Measurements from ENCODE around the gene ACBD6. TPM values are rescaled to one million over a fixed set of nuclear protein-coding genes. Genes with fewer than 3 reads are reported as not detected.

The ACBD6 gene
- total and polyA plus RNA-seq, 2 experiments from 2014 or later = 27.3 to 44.2 TPM

GRCh38 chr1:180369061-180369460 lies 133.3 kb downstream of the ACBD6 start:
- 94 to 96% methylated on average over 6 of the region's 6 CpGs for WGBS, 2 experiments (ENCODE audit: low coverage in 1 of 2, low lambda C conversion rate in 2 of 2, missing lambda C conversion rate in 2 of 2)
- Histone ChIP-seq H3K4me1 (ENCODE audit: insufficient read depth) (0 out of 2 replicates have a peak, but pooled peaks cover 8% of the 10 kb centered on the region), H3K9me3 (ENCODE audit: low read depth) (no peaks in the 10 kb centered on the region), H3K79me2 (ENCODE audit: insufficient read depth) (peaks cover 19% of the 10 kb centered on the region), H3F3A (ENCODE audit: insufficient read depth) (no peaks in the 10 kb centered on the region), H2AFZ (no peak overlapping the region), H3K9ac (no peak overlapping the region), H3K9me2 (ENCODE audit: insufficient read depth) (no peaks in the 10 kb centered on the region; the same call in 1 of the 2 replicates), H3K36me3 (ENCODE audit: low read depth) (no peaks in the 10 kb centered on the region), H3K4me3 (no peak overlapping the region), H3K4me2 (ENCODE audit: unreplicated experiment) (no peak overlapping the region), H3K27me3 (replicated peaks; ENCODE audit: insufficient read depth) (no peaks in the 10 kb centered on the region), H4K20me1 (ENCODE audit: insufficient read depth) (no peaks in the 10 kb centered on the region; the same call in 1 of the 2 replicates), H3K27ac (no peak overlapping the region)
- no peak for DNase-seq
- TF ChIP-seq EZH2phosphoT487 (IDR thresholded peaks at IDR 0.05; ENCODE audit: insufficient read depth, low read depth) (no peak), EZH2 (IDR thresholded peaks at IDR 0.05; ENCODE audit: insufficient read depth, poor library complexity, severe bottlenecking) (no peak)
- in situ Hi-C loops (cut with MboI) = no loop called here

GRCh38 chr1:180366371-180367068 lies 135.9 kb downstream of the ACBD6 start:
- Histone ChIP-seq H3K27ac (no peak overlapping the region), H3K27me3 (replicated peaks; ENCODE audit: insufficient read depth) (no peaks in the 10 kb centered on the region), H3F3A (ENCODE audit: insufficient read depth) (no peaks in the 10 kb centered on the region), H4K20me1 (ENCODE audit: insufficient read depth) (no peaks in the 10 kb centered on the region; the same call in 1 of the 2 replicates), H3K36me3 (ENCODE audit: low read depth) (no peaks in the 10 kb centered on the region), H3K9me2 (ENCODE audit: insufficient read depth) (no peaks in the 10 kb centered on the region; the same call in 1 of the 2 replicates), H3K9ac (no peak overlapping the region), H3K4me2 (ENCODE audit: unreplicated experiment) (no peak overlapping the region), H3K4me3 (no peak overlapping the region), H3K9me3 (ENCODE audit: low read depth) (no peaks in the 10 kb centered on the region), H3K79me2 (ENCODE audit: insufficient read depth) (peaks cover 11% of the 10 kb centered on the region; the same call in 1 of the 2 replicates), H3K4me1 (ENCODE audit: insufficient read depth) (0 out of 2 replicates have a peak, but pooled peaks cover 8% of the 10 kb centered on the region), H2AFZ (no peak overlapping the region)
- 94 to 97% methylated on average over 2 of the region's 2 CpGs for WGBS, 2 experiments (ENCODE audit: low coverage in 1 of 2, low lambda C conversion rate in 2 of 2, missing lambda C conversion rate in 2 of 2)
- TF ChIP-seq EZH2 (IDR thresholded peaks at IDR 0.05; ENCODE audit: insufficient read depth, poor library complexity, severe bottlenecking) = no peak
- TF ChIP-seq EZH2phosphoT487 (IDR thresholded peaks at IDR 0.05; ENCODE audit: insufficient read depth, low read depth) = no peak
- in situ Hi-C loops (cut with MboI) = no loop called here
- DNase-seq = peak; percentile 13

GRCh38 chr1:180365039-180365438 lies 137.3 kb downstream of the ACBD6 start:
- TF ChIP-seq EZH2 (IDR thresholded peaks at IDR 0.05; ENCODE audit: insufficient read depth, poor library complexity, severe bottlenecking) (no peak), EZH2phosphoT487 (IDR thresholded peaks at IDR 0.05; ENCODE audit: insufficient read depth, low read depth) (no peak)
- 61 to 62% methylated on average over 3 of the region's 3 CpGs for WGBS, 2 experiments (ENCODE audit: low coverage in 1 of 2, low lambda C conversion rate in 2 of 2, missing lambda C conversion rate in 2 of 2)
- peak; percentile 4 for DNase-seq

GRCh38 chr1:180363246-180363995 lies 139.0 kb downstream of the ACBD6 start:
- TF ChIP-seq EZH2phosphoT487 (IDR thresholded peaks at IDR 0.05; ENCODE audit: insufficient read depth, low read depth) (no peak), EZH2 (IDR thresholded peaks at IDR 0.05; ENCODE audit: insufficient read depth, poor library complexity, severe bottlenecking) (no peak)
- no peaks in the 10 kb centered on the region for H3K9me3 ChIP-seq (ENCODE audit: low read depth)
- no peak for DNase-seq
- H3K4me1 ChIP-seq (ENCODE audit: insufficient read depth) = peaks cover 20% of the 10 kb centered on the region
- H3K9me2 ChIP-seq (ENCODE audit: insufficient read depth) = no peaks in the 10 kb centered on the region
- no peak overlapping the region for H3K4me2 ChIP-seq (ENCODE audit: unreplicated experiment)
- no peaks in the 10 kb centered on the region for H4K20me1 ChIP-seq (ENCODE audit: insufficient read depth)
- H3K36me3 ChIP-seq (ENCODE audit: low read depth) = no peaks in the 10 kb centered on the region
- in situ Hi-C loops (cut with MboI) = no loop called here
- 88 to 95% methylated on average over 5 of the region's 5 CpGs for WGBS, 2 experiments (ENCODE audit: low coverage in 1 of 2, low lambda C conversion rate in 2 of 2, missing lambda C conversion rate in 2 of 2)
- no peak overlapping the region for H3K27ac ChIP-seq
- no peak overlapping the region for H2AFZ ChIP-seq
- no peaks in the 10 kb centered on the region for H3F3A ChIP-seq (ENCODE audit: insufficient read depth)
- no peaks in the 10 kb centered on the region for H3K27me3 ChIP-seq (replicated peaks; ENCODE audit: insufficient read depth)
- no peak overlapping the region for H3K4me3 ChIP-seq
- peaks cover 9% of the 10 kb centered on the region; the same call in 1 of the 2 replicates for H3K79me2 ChIP-seq (ENCODE audit: insufficient read depth)
- no peak overlapping the region for H3K9ac ChIP-seq

More at GRCh38 chr1:180365039-180365438, 137.3 kb downstream of the ACBD6 start:
- Histone ChIP-seq H3F3A (ENCODE audit: insufficient read depth) (no peaks in the 10 kb centered on the region), H3K9ac (no peak overlapping the region), H3K79me2 (ENCODE audit: insufficient read depth) (peaks cover 9% of the 10 kb centered on the region; the same call in 1 of the 2 replicates), H3K27me3 (replicated peaks; ENCODE audit: insufficient read depth) (no peaks in the 10 kb centered on the region), H3K4me3 (no peak overlapping the region), H3K27ac (no peak overlapping the region), H3K4me2 (ENCODE audit: unreplicated experiment) (no peak overlapping the region), H3K36me3 (ENCODE audit: low read depth) (no peaks in the 10 kb centered on the region), H2AFZ (no peak overlapping the region), H3K9me2 (ENCODE audit: insufficient read depth) (no peaks in the 10 kb centered on the region), H3K4me1 (ENCODE audit: insufficient read depth) (peaks cover 18% of the 10 kb centered on the region), H3K9me3 (ENCODE audit: low read depth) (no peaks in the 10 kb centered on the region), H4K20me1 (ENCODE audit: insufficient read depth) (no peaks in the 10 kb centered on the region)
- in situ Hi-C loops (cut with MboI) = no loop called here

Measured in GM23248 (cell line).